Glutamatergic neuron (in vitro differentiated cells): ENCODE results near the gene JMJD1C. TPM values are rescaled to one million over a fixed set of nuclear protein-coding genes. Genes with fewer than 3 reads are reported as not detected.

Experiments used
- DNase-seq: peaks from one replicate; pipeline ENCODE4 v3.0.0; 2022
- H3K27ac Mint-ChIP-seq: one replicate; pipeline ENCODE4 v1.8.0; 2020; ENCODE audit warnings: mild to moderate bottlenecking, mixed read lengths, inconsistent platforms; ENCODE audit not compliant: unreplicated experiment
- H3K27me3 Mint-ChIP-seq: one replicate; pipeline ENCODE4 v1.8.0; 2020; ENCODE audit warnings: mild to moderate bottlenecking, moderate library complexity, mixed read lengths, inconsistent platforms; ENCODE audit not compliant: unreplicated experiment
- H3K36me3 Mint-ChIP-seq: one replicate; pipeline ENCODE4 v1.8.0; 2020; ENCODE audit warnings: mild to moderate bottlenecking, mixed read lengths, inconsistent platforms; ENCODE audit not compliant: unreplicated experiment
- H3K4me1 Mint-ChIP-seq: one replicate; pipeline ENCODE4 v1.8.0; 2020; ENCODE audit warnings: mild to moderate bottlenecking, low read depth, mixed read lengths, inconsistent platforms; ENCODE audit not compliant: unreplicated experiment
- H3K4me3 Mint-ChIP-seq: one replicate; pipeline ENCODE4 v1.8.0; 2020; ENCODE audit warnings: mild to moderate bottlenecking, mixed read lengths, inconsistent platforms; ENCODE audit not compliant: unreplicated experiment
- H3K9me3 Mint-ChIP-seq: one replicate; pipeline ENCODE4 v1.8.0; 2020; ENCODE audit warnings: mild to moderate bottlenecking, moderate library complexity, mixed read lengths, inconsistent platforms; ENCODE audit not compliant: unreplicated experiment
- CTCF ChIP-seq: fragments of 200-600 bp; sonication (generic); IDR thresholded peaks from one replicate; pipeline ENCODE4 v1.5.0; 2021; ENCODE audit not compliant: partially characterized antibody, unreplicated experiment
- total RNA-seq: library from RNA; stranded (reverse); fragmentation: NEBNext Ultra II Directional; extraction: Animal tissue kit (Norgen Biotek cat#: 25700); gene quantifications from one replicate; pipeline ENCODE4 v1.2.1, GENCODE V29; 2021; ENCODE audit not compliant: unreplicated experiment

Gene JMJD1C
- total RNA-seq, 1 donor from 2014 or later = 110 TPM

- Mint-ChIP-seq H3K4me1 (no peaks in the 10 kb centered on the region), H3K9me3 (peaks cover 5% of the 10 kb centered on the region), H3K4me3 (no peak overlapping the region), H3K27me3 (no peaks in the 10 kb centered on the region), H3K27ac (no peak overlapping the region), H3K36me3 (no peaks in the 10 kb centered on the region)
- DNase-seq = no peak
- no peak for TF ChIP-seq CTCF
Measured at GRCh38 chr10:63314020-63314419, 151.8 kb downstream of the JMJD1C start.

GRCh38 chr10:63313066-63313717, 152.6 kb downstream of the JMJD1C start:
- peaks cover 5% of the 10 kb centered on the region for H3K9me3 Mint-ChIP-seq
- H3K4me1 Mint-ChIP-seq = no peaks in the 10 kb centered on the region
- H3K27ac Mint-ChIP-seq = peak overlapping the region; percentile 11
- no peak for TF ChIP-seq CTCF
- no peak for DNase-seq
- H3K36me3 Mint-ChIP-seq = no peaks in the 10 kb centered on the region
- no peak overlapping the region for H3K4me3 Mint-ChIP-seq
- H3K27me3 Mint-ChIP-seq = no peaks in the 10 kb centered on the region

GRCh38 chr10:63308628-63309027, 157.1 kb downstream of the JMJD1C start:
- Mint-ChIP-seq H3K27me3 (peaks cover 2% of the 10 kb centered on the region), H3K27ac (no peak overlapping the region), H3K4me1 (no peaks in the 10 kb centered on the region), H3K9me3 (no peaks in the 10 kb centered on the region), H3K4me3 (no peak overlapping the region), H3K36me3 (no peaks in the 10 kb centered on the region)
- no peak for TF ChIP-seq CTCF
- no peak for DNase-seq

- no peak overlapping the region for H3K4me3 Mint-ChIP-seq
- no peaks in the 10 kb centered on the region for H3K36me3 Mint-ChIP-seq
- no peak overlapping the region for H3K27ac Mint-ChIP-seq
- TF ChIP-seq CTCF = no peak
- no peak for DNase-seq
- no peaks in the 10 kb centered on the region for H3K9me3 Mint-ChIP-seq
- peaks cover 5% of the 10 kb centered on the region for H3K4me1 Mint-ChIP-seq
- peaks cover 2% of the 10 kb centered on the region for H3K27me3 Mint-ChIP-seq
Measured at GRCh38 chr10:63304146-63304545, 161.6 kb downstream of the JMJD1C start.

- no peak for DNase-seq
- Mint-ChIP-seq H3K27me3 (peaks cover 5% of the 10 kb centered on the region), H3K36me3 (no peaks in the 10 kb centered on the region), H3K4me1 (peaks cover 8% of the 10 kb centered on the region), H3K4me3 (no peak overlapping the region), H3K27ac (no peak overlapping the region), H3K9me3 (no peaks in the 10 kb centered on the region)
- no peak for TF ChIP-seq CTCF
Measured at GRCh38 chr10:63300801-63301200, 165.0 kb downstream of the JMJD1C start.
